CD4-positive, alpha-beta T cell treated with Interleukin-6 at 100 ng/mL for 8 hours (primary cell): ENCODE measurements around the gene CP.

ENCODE experiments used
- DNase-seq: peaks from one replicate; pipeline ENCODE4 v3.0.0-alpha.2; 2020; ENCODE audit warnings: mixed read lengths, low spot score

The CP gene

GRCh38 chr3:149186219-149186618 lies 35.4 kb downstream of the CP start:
- no peak for DNase-seq

GRCh38 chr3:149181182-149181581 lies 40.4 kb downstream of the CP start:
- DNase-seq, result no peak

- no peak for DNase-seq
These were observed 41.5 kb downstream of the CP start for GRCh38 chr3:149180057-149180573.

- no peak for DNase-seq
These were observed 42.4 kb downstream of the CP start for GRCh38 chr3:149179220-149179619.

GRCh38 chr3:149177122-149177521 lies 44.5 kb downstream of the CP start:
- DNase-seq, result no peak

- DNase-seq, result no peak
These were observed 46.7 kb downstream of the CP start for GRCh38 chr3:149174901-149175300.

- DNase-seq, result no peak
These were observed 51.0 kb downstream of the CP start for GRCh38 chr3:149170672-149171071.

GRCh38 chr3:149167898-149168297 lies 53.7 kb downstream of the CP start:
- DNase-seq, result no peak

GRCh38 chr3:149163066-149163465 lies 58.6 kb downstream of the CP start:
- no peak for DNase-seq

GRCh38 chr3:149162007-149162406 lies 59.6 kb downstream of the CP start:
- DNase-seq, result no peak

- DNase-seq, result no peak
These were observed 60.8 kb downstream of the CP start for GRCh38 chr3:149160754-149161300.

GRCh38 chr3:149153402-149153801 lies 68.2 kb downstream of the CP start:
- no peak for DNase-seq

- no peak for DNase-seq
These were observed 69.2 kb downstream of the CP start for GRCh38 chr3:149152420-149152819.

GRCh38 chr3:149151843-149152242 lies 69.8 kb downstream of the CP start:
- DNase-seq, result no peak

- no peak for DNase-seq
These were observed 71.2 kb downstream of the CP start for GRCh38 chr3:149150436-149150835.

GRCh38 chr3:149145974-149146373 lies 75.7 kb downstream of the CP start:
- peak; percentile 7 for DNase-seq

- no peak for DNase-seq
These were observed 76.3 kb downstream of the CP start for GRCh38 chr3:149145356-149145755.

GRCh38 chr3:149142682-149143081 lies 78.9 kb downstream of the CP start:
- DNase-seq, result no peak

- DNase-seq, result no peak
These were observed 87.1 kb downstream of the CP start for GRCh38 chr3:149134575-149134974.

- DNase-seq, result no peak
These were observed 90.0 kb downstream of the CP start for GRCh38 chr3:149131589-149131988.

- DNase-seq, result peak; percentile 76
These were observed 92.1 kb downstream of the CP start, which contains the start of gene HPS3 for GRCh38 chr3:149129326-149130205. TSS of gene HPS3 (plus strand) at chr3:149129638. CDS start at chr3:149129724, 86 bp downstream.

- no peak for DNase-seq
These were observed 92.8 kb downstream of the CP start for GRCh38 chr3:149128821-149129220.
